NCI-H1417 (cell line): ENCODE results near the gene RBM14.
A peak's percentile ranks its signal among the peaks of the same experiment; 100 is the strongest.
"Not testable (repeated sequence)": the region's sequence is repeated elsewhere in the genome, so short reads cannot be mapped to it uniquely, and the experiment has no call there.

ENCODE experiments used
- DNase-seq, 3 experiments: peaks; one replicate each; lab custom pipeline; 2025; lab: John Stamatoyannopoulos, UW

The RBM14 gene

GRCh38 chr11:66595245-66595904 is 21.1 kb upstream of the RBM14 start:
- no peak for DNase-seq

- DNase-seq: no peak
Observed at GRCh38 chr11:66598993-66599392, 17.4 kb upstream of the RBM14 start.

GRCh38 chr11:66600219-66600618 is 16.2 kb upstream of the RBM14 start:
- DNase-seq: no peak

GRCh38 chr11:66600631-66601233 is 15.7 kb upstream of the RBM14 start:
- DNase-seq: no peak

GRCh38 chr11:66603072-66603471 is 13.4 kb upstream of the RBM14 start:
- no peak for DNase-seq

GRCh38 chr11:66604155-66604554 is 12.3 kb upstream of the RBM14 start:
- DNase-seq: no peak

- DNase-seq: not testable (repeated sequence)
Observed at GRCh38 chr11:66606608-66607007, 9.8 kb upstream of the RBM14 start.

GRCh38 chr11:66607126-66607834 is 9.2 kb upstream of the RBM14 start:
- no peak for DNase-seq

GRCh38 chr11:66609721-66610617 is 6.5 kb upstream of the RBM14 start:
- no peak for DNase-seq

GRCh38 chr11:66612458-66612857 is 4.0 kb upstream of the RBM14 start:
- DNase-seq: no peak

- DNase-seq: no peak
Observed at GRCh38 chr11:66614073-66614472, 2.4 kb upstream of the RBM14 start.

- no peak for DNase-seq
Observed at GRCh38 chr11:66617155-66617834, 865 bp downstream of the RBM14 start.

- DNase-seq: peak in 1 of 3 experiments; percentile 24
Observed at GRCh38 chr11:66619080-66619554, 2.7 kb downstream of the RBM14 start.

- no peak for DNase-seq
Observed at GRCh38 chr11:66624450-66624849, 8.0 kb downstream of the RBM14 start.

GRCh38 chr11:66625041-66625751 is 8.8 kb downstream of the RBM14 start:
- DNase-seq: no peak

GRCh38 chr11:66625752-66626149 is 9.3 kb downstream of the RBM14 start:
- DNase-seq: no peak

- DNase-seq: no peak
Observed at GRCh38 chr11:66626382-66626781, 10.0 kb downstream of the RBM14 start.

GRCh38 chr11:66626926-66627325 is 10.5 kb downstream of the RBM14 start:
- DNase-seq: no peak

- DNase-seq: no peak
Observed at GRCh38 chr11:66628061-66628603, 11.7 kb downstream of the RBM14 start.

GRCh38 chr11:66629356-66629755 is 12.9 kb downstream of the RBM14 start:
- DNase-seq: no peak

GRCh38 chr11:66631883-66632282 is 15.5 kb downstream of the RBM14 start:
- DNase-seq: no peak
